HEK293T (cell line): Measurements from ENCODE around the gene VPS26C.

ENCODE experiments used
- CTCF ChIA-PET: fragments of 350-600 bp; formaldehyde crosslinking; extraction: SDS; loops from one replicate; lab custom pipeline; 2021; ENCODE audit warnings: antibody characterized with exemption, inconsistent platforms; lab: Yijun Ruan, JAX
- POLR2A ChIA-PET: fragments of 350-600 bp; formaldehyde crosslinking; extraction: SDS; loops from one replicate; lab custom pipeline; 2020; ENCODE audit warnings: antibody characterized with exemption, inconsistent platforms; lab: Yijun Ruan, JAX
- DNase-seq: peaks from one replicate; pipeline ENCODE4 v3.0.0; 2012; ENCODE audit warnings: mixed read lengths; ENCODE audit errors: extremely low spot score
- ARNT ChIP-seq: fragments of 450-650 bp; IDR thresholded peaks from 2 replicates; pipeline ENCODE4 v1.6.1; 2017; ENCODE audit warnings: mild to moderate bottlenecking
- BHLHE40 ChIP-seq: fragments of 450-650 bp; IDR thresholded peaks from 2 replicates; pipeline ENCODE4 v1.6.1; 2016; ENCODE audit warnings: mild to moderate bottlenecking, moderate library complexity, borderline replicate concordance
- CTBP1 ChIP-seq: fragments of 450-650 bp; IDR thresholded peaks from 2 replicates; pipeline ENCODE4 v1.6.1; 2016; ENCODE audit warnings: borderline replicate concordance
- ELF4 ChIP-seq: fragments of 450-650 bp; IDR thresholded peaks from 2 replicates; pipeline ENCODE4 v1.6.1; 2017; ENCODE audit warnings: antibody characterized with exemption
- FOXA1 ChIP-seq: fragments of 450-650 bp; IDR thresholded peaks from 2 replicates; pipeline ENCODE4 v1.6.1; 2016; ENCODE audit warnings: mild to moderate bottlenecking
- FOXK2 ChIP-seq: fragments of 450-650 bp; IDR thresholded peaks from 2 replicates; pipeline ENCODE4 v1.6.1; 2016; ENCODE audit warnings: mild to moderate bottlenecking
- FOXM1 ChIP-seq: fragments of 450-650 bp; IDR thresholded peaks from 2 replicates; pipeline ENCODE4 v1.6.1; 2017; ENCODE audit warnings: mild to moderate bottlenecking, borderline replicate concordance
- HDGF ChIP-seq: fragments of 450-650 bp; IDR thresholded peaks from 2 replicates; pipeline ENCODE4 v1.6.1; 2017; ENCODE audit warnings: antibody characterized with exemption, borderline replicate concordance
- L3MBTL2 ChIP-seq: fragments of 450-650 bp; conservative IDR thresholded peaks from 2 replicates; pipeline ENCODE4 v1.6.1; 2016; ENCODE audit warnings: mild to moderate bottlenecking
- LEF1 ChIP-seq: fragments of 450-650 bp; IDR thresholded peaks from 2 replicates; pipeline ENCODE4 v1.6.1; 2017; ENCODE audit warnings: mild to moderate bottlenecking, borderline replicate concordance
- NFRKB ChIP-seq: fragments of 450-650 bp; IDR thresholded peaks from 2 replicates; pipeline ENCODE4 v1.6.1; 2016; ENCODE audit warnings: mild to moderate bottlenecking, moderate library complexity
- SP1 ChIP-seq: fragments of 450-650 bp; IDR thresholded peaks from 2 replicates; pipeline ENCODE4 v1.6.1; 2017
- SUZ12 ChIP-seq: fragments of 450-650 bp; IDR thresholded peaks from 2 replicates; pipeline ENCODE4 v1.6.1; 2016; ENCODE audit warnings: mild to moderate bottlenecking
- TARDBP ChIP-seq: fragments of 450-650 bp; IDR thresholded peaks from 2 replicates; pipeline ENCODE4 v1.6.1; 2016
- ZNF384 ChIP-seq: fragments of 450-650 bp; IDR thresholded peaks from 2 replicates; pipeline ENCODE4 v1.6.1; 2016
- TF ChIP-seq, protein P1 (sequence below): fragments of 450-650 bp; IDR thresholded peaks from 2 replicates; pipeline ENCODE4 v1.6.1; 2016

VPS26C gene

DNA sequence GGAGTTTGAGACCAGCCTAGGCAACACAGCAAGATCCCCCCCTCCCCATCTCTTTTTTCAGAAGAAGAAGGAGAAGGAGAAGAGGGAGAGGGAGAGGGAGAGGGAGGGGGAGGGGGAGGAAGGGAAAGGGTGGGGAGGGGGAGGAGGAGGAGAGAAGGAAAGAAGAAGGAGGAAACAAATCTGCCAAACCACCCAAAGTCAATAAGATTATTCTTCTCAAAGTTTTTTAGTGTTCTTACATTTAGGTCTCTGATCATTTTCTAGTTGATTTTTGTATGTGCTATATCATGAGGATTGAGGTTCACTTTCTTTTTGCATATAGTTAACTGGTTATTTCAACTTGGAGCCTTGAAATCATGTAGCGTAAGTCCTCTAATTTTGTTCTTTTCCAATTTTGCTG, 56.3 kb downstream of the VPS26C start:
- TF ChIP-seq ARNT, result no peak
- no peak for TF ChIP-seq LEF1
- no peak for TF ChIP-seq FOXK2
- TF ChIP-seq, protein P1, sequence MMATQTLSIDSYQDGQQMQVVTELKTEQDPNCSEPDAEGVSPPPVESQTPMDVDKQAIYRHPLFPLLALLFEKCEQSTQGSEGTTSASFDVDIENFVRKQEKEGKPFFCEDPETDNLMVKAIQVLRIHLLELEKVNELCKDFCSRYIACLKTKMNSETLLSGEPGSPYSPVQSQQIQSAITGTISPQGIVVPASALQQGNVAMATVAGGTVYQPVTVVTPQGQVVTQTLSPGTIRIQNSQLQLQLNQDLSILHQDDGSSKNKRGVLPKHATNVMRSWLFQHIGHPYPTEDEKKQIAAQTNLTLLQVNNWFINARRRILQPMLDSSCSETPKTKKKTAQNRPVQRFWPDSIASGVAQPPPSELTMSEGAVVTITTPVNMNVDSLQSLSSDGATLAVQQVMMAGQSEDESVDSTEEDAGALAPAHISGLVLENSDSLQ, result no peak
- no peak for TF ChIP-seq FOXM1
- TF ChIP-seq ZNF384, result no peak
- no peak for TF ChIP-seq FOXA1
- TF ChIP-seq NFRKB, result no peak
- no peak for TF ChIP-seq CTBP1
- TF ChIP-seq HDGF, result no peak
- TF ChIP-seq SP1, result no peak
- TF ChIP-seq SUZ12, result no peak
- no peak for TF ChIP-seq BHLHE40
- no peak for TF ChIP-seq TARDBP
- TF ChIP-seq ELF4, result no peak
- ChIA-PET CTCF (no interaction called here), POLR2A (no interaction called here)
- DNase-seq, result no peak

DNA sequence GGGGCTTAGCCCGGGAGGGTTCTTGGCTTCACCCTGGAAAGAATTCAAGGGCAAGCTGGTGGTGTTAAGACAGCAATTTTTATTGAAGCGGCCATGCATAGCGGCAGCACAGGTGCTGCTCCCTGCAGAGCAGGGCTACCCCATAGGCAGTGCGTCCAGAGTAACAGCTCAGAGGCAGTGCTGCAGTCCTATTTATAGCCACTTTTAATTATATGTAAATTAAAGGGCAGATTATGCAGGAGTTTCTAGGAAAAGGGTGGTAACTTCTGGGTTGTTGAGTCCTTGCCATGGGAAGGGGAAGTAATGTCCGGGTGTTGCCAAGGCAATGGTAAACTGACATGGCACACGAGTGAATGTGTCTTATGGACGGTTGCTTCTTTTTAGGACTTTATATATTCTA, 57.0 kb downstream of the VPS26C start:
- TF ChIP-seq ELF4, result no peak
- no peak for TF ChIP-seq FOXA1
- TF ChIP-seq, protein P1, result no peak
- TF ChIP-seq CTBP1, result no peak
- TF ChIP-seq NFRKB, result no peak
- TF ChIP-seq ARNT, result no peak
- TF ChIP-seq BHLHE40, result no peak
- no peak for TF ChIP-seq SP1
- TF ChIP-seq ZNF384, result no peak
- TF ChIP-seq TARDBP, result no peak
- TF ChIP-seq HDGF, result no peak
- TF ChIP-seq L3MBTL2, result no peak
- no peak for TF ChIP-seq FOXK2
- TF ChIP-seq LEF1, result no peak
- no peak for TF ChIP-seq FOXM1
- no peak for TF ChIP-seq SUZ12
- ChIA-PET CTCF (no interaction called here), POLR2A (no interaction called here)
- no peak for DNase-seq

DNA sequence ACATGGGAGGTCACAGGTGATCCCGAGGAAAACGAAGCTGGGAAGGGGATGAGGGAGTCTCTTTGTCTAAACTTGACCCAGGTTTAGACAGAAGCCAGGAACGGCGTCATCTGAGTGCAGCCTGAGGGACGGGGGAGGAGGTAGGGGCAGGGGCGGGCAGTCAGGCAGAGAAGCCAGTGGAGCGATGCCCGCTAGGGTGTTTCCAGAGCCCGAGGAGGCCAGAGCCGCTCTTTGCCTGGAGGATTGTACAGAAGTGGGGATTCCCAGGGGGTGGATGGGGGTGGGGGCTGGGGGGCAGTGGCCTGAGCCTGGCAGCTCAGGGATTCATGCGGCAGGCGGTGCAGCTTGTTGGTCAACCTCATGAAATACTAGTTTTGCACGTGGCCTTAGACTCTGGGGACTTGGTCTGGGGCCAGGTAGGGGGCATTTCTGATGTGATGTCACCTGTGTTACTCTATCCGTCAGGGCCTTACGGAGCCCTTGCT, 58.4 kb downstream of the VPS26C start:
- DNase-seq, result no peak
- ChIA-PET CTCF (no interaction called here), POLR2A (no interaction called here)
- no peak for TF ChIP-seq NFRKB

DNA sequence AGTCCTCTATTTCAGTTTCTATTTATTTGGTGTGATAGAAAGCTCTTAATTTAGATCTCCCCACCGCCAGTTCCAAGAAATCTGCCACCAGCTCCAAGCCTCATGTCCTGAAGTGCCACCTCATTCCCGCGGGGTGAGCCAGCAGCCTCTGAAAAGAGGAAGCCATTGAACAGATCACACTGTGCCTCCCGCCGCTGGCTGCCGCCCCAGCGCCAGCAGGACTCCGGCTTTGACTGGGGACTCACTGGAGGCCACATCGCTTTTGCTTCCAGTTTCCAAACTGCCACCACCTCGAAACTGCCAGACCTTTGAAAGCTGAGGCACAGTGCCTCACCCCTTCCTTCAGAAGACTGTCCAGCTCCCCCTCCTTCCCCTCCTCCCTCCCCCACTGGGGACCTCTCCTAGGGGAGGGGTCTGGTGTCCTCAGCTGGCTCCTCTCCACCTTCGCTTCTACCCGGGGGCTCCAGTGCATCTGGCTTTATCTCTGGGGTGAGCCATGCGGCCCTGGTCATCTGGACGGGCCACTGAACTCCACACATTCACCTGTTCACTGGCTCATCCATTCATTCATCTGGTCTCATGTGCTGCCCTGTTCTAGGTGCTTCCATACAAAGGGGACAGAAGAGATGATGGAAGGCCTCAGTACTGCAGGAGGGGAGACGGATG, 58.9 kb downstream of the VPS26C start:
- DNase-seq, result no peak
- POLR2A ChIA-PET, result no interaction called here
- TF ChIP-seq FOXK2 (no peak), SUZ12 (no peak), NFRKB (no peak), BHLHE40 (no peak), ELF4 (no peak), FOXM1 (no peak), HDGF (no peak), ARNT (no peak), SP1 (no peak), L3MBTL2 (no peak), CTBP1 (no peak), LEF1 (no peak), TARDBP (no peak)
- TF ChIP-seq, protein P1, result no peak
- CTCF ChIA-PET, result no interaction called here

DNA sequence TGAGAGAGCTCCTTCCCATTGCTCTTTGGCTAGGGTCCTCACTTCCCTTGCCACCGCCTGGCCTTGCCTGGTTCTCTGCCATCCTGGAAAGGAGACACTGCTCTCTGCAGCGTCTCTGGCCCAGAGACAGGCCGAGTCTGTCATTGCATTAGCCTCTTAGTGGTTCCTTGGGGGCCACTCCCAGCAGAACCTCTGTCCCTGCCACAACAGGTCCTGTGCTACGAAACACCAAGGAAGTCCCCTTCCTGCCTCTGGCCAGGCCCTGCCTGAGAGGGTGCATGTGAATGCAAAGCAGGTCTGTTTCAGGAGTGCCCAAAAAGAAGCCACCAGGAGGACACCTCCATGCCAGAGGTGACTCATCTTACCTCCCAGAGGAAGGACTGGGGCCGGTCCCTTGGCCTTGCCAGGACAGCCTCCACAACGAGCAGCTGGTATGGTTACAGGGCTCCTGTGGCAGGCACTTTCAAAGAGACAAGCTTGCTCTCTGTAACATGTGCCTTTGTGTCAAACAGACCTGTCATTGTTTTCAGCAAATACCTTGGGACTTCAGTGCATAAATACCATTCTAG, 59.6 kb downstream of the VPS26C start:
- DNase-seq, result no peak
- TF ChIP-seq SUZ12, result no peak
- TF ChIP-seq TARDBP, result no peak
- no peak for TF ChIP-seq FOXK2
- CTCF ChIA-PET, result no interaction called here
- POLR2A ChIA-PET, result no interaction called here

DNA sequence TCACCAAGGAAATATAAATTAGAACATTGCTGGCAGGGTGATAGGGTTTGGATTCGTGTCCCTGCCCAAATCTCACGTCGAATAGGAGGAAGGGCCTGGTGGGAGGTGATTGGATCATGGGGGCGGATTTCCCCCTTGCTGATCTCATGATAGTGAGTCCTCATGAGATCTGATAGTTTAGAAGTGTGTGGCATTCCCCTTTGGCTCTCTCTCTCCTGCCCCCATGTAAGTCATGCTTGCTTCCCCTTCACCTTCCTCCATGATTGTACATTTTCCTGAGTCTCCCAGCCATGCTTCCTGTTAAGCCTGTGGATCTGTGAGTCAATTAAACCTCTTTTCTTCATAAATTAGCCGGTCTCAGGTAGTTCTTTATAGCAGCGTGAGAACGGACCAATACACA, 60.6 kb downstream of the VPS26C start:
- POLR2A ChIA-PET, result no interaction called here
- DNase-seq, result no peak
- no peak for TF ChIP-seq LEF1
- TF ChIP-seq HDGF, result no peak
- TF ChIP-seq NFRKB, result no peak
- TF ChIP-seq, protein P1, result no peak
- TF ChIP-seq FOXM1, result no peak
- no peak for TF ChIP-seq ELF4
- no peak for TF ChIP-seq L3MBTL2
- no peak for TF ChIP-seq CTBP1
- no peak for TF ChIP-seq ARNT
- TF ChIP-seq BHLHE40, result no peak
- no peak for TF ChIP-seq SUZ12
- no peak for TF ChIP-seq TARDBP
- no peak for TF ChIP-seq SP1
- no peak for TF ChIP-seq FOXK2
- no peak for TF ChIP-seq ZNF384
- TF ChIP-seq FOXA1, result no peak
- CTCF ChIA-PET, result no interaction called here
